ENCODE measurements around the gene LGMN. TPM values are rescaled to one million over a fixed set of nuclear protein-coding genes. Genes with fewer than 3 reads are reported as not detected.
A peak's percentile ranks its signal among the peaks of the same experiment; 100 is the strongest.

The LGMN gene
- total and polyA plus RNA-seq, 2 of the 13 experiments (the other 11 are each of a cell fraction or from before 2014, with no cell fraction given), result 28.9 to 76.4 TPM

- no peak for TF ChIP-seq NFIB (CRISPR knock-in tag; IDR thresholded peaks at IDR 0.05; ENCODE audit: borderline replicate concordance)
- no peak for TF ChIP-seq CHD4 (IDR thresholded peaks at IDR 0.05; ENCODE audit: borderline replicate concordance, low read length)
- no peak for TF ChIP-seq RFX5 (IDR thresholded peaks at IDR 0.05; ENCODE audit: low read depth, low read length)
- TF ChIP-seq, protein P1, sequence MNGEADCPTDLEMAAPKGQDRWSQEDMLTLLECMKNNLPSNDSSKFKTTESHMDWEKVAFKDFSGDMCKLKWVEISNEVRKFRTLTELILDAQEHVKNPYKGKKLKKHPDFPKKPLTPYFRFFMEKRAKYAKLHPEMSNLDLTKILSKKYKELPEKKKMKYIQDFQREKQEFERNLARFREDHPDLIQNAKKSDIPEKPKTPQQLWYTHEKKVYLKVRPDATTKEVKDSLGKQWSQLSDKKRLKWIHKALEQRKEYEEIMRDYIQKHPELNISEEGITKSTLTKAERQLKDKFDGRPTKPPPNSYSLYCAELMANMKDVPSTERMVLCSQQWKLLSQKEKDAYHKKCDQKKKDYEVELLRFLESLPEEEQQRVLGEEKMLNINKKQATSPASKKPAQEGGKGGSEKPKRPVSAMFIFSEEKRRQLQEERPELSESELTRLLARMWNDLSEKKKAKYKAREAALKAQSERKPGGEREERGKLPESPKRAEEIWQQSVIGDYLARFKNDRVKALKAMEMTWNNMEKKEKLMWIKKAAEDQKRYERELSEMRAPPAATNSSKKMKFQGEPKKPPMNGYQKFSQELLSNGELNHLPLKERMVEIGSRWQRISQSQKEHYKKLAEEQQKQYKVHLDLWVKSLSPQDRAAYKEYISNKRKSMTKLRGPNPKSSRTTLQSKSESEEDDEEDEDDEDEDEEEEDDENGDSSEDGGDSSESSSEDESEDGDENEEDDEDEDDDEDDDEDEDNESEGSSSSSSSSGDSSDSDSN (CRISPR knock-in tag; IDR thresholded peaks at IDR 0.05), result peak; percentile 81
- TF ChIP-seq TSC22D2 (CRISPR knock-in tag; IDR thresholded peaks at IDR 0.05; ENCODE audit: borderline replicate concordance), result no peak; the same call in 1 of the 2 replicates
- TF ChIP-seq, protein P2, sequence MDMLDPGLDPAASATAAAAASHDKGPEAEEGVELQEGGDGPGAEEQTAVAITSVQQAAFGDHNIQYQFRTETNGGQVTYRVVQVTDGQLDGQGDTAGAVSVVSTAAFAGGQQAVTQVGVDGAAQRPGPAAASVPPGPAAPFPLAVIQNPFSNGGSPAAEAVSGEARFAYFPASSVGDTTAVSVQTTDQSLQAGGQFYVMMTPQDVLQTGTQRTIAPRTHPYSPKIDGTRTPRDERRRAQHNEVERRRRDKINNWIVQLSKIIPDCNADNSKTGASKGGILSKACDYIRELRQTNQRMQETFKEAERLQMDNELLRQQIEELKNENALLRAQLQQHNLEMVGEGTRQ (IDR thresholded peaks at IDR 0.05; ENCODE audit: low read depth, low read length), result peak; percentile 89
- TF ChIP-seq, protein P2 (CRISPR knock-in tag; IDR thresholded peaks at IDR 0.05; ENCODE audit: borderline replicate concordance), result peak; percentile 94
- TF ChIP-seq ZNF333 (CRISPR knock-in tag; IDR thresholded peaks at IDR 0.05; ENCODE audit: borderline replicate concordance), result 0 out of 2 replicates have a peak, but pooled peaks have one; percentile 30
- peak; percentile 48 for TF ChIP-seq TEAD3 (CRISPR knock-in tag; optimal IDR thresholded peaks at IDR 0.05; ENCODE audit: borderline replicate concordance)
- no peak for TF ChIP-seq ZBTB34 (CRISPR knock-in tag; IDR thresholded peaks at IDR 0.05)
- no peak for TF ChIP-seq ZNF672 (CRISPR knock-in tag; IDR thresholded peaks at IDR 0.05)
- peak; percentile 55; the same call in 1 of the 2 replicates for TF ChIP-seq ZKSCAN8 (CRISPR knock-in tag; IDR thresholded peaks at IDR 0.05; ENCODE audit: borderline replicate concordance)
- TF ChIP-seq, protein P3, sequence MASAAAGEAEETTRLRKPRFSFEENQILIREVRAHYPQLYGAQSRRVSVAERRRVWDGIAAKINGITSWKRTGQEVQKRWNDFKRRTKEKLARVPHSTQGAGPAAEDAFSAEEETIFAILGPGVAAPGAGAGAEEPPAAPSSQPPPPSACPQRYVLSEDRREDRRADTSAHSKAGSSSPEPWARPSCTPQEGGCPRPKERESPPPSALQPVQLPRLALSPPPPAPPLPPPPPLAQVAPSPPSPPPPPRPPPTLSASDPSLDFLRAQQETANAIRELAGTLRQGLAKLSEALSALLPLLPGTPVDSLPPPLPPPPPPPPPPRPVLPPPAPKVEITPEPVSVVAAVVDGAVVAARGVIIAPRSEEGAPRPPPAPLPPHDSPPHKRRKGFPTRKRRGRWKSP (CRISPR knock-in tag; IDR thresholded peaks at IDR 0.05), result peak; percentile 68
- TF ChIP-seq ZBTB7B (CRISPR knock-in tag; IDR thresholded peaks at IDR 0.05), result peak; percentile 71; the same call in 1 of the 2 replicates
- TF ChIP-seq ZSCAN22 (CRISPR knock-in tag; IDR thresholded peaks at IDR 0.05), result no peak; the same call in 1 of the 2 replicates
- TF ChIP-seq CREBL2 (CRISPR knock-in tag; IDR thresholded peaks at IDR 0.05; ENCODE audit: borderline replicate concordance), result peak; percentile 60; the same call in 1 of the 2 replicates
- TF ChIP-seq GRHL1 (CRISPR knock-in tag; conservative IDR thresholded peaks at IDR 0.05), result no peak
- no peak for TF ChIP-seq SETDB1 (CRISPR knock-in tag; IDR thresholded peaks at IDR 0.05; ENCODE audit: borderline replicate concordance)
These were observed 45.5 kb upstream of the LGMN start, which contains the start of gene GOLGA5 (continued) for GRCh38 chr14:92793709-92794546.
